GM12878 (cell line): ENCODE results near the gene AQP2. TPM values are rescaled to one million over a fixed set of nuclear protein-coding genes. Genes with fewer than 3 reads are reported as not detected.

Source experiments
- ATAC-seq: fragments of 200-7000 bp; cut with Tn5 transposase; 3 replicates; pipeline ENCODE4 v1.9.1; 2020; ENCODE audit warnings: mild to moderate bottlenecking, moderate library complexity
- BruUV-seq: library from RNA; stranded (reverse); fragments of 400-500 nt; replicated peaks from 2 replicates; lab custom pipeline; 2021; lab: Mats Ljungman, UMichigan
- CTCF ChIA-PET: fragments of 300-600 bp; sonication (Branson Sonifier 250); formaldehyde crosslinking; extraction: SDS; loops from one replicate; lab custom pipeline; 2021; ENCODE audit warnings: inconsistent platforms; lab: Yijun Ruan, JAX
- POLR2A ChIA-PET: fragments of 350-600 bp; formaldehyde crosslinking; extraction: SDS; loops from one replicate; lab custom pipeline; 2021; ENCODE audit warnings: inconsistent platforms; lab: Charles Lee
- RAD21 ChIA-PET: fragments of 300-600 bp; sonication (Branson Sonifier 250); formaldehyde crosslinking; loops from one replicate; lab custom pipeline; 2023; ENCODE audit warnings: antibody characterized with exemption; ENCODE audit not compliant: unreplicated experiment; lab: Charles Lee
- SMC1A ChIA-PET: fragments of 300-600 bp; sonication (Branson Sonifier 250); formaldehyde crosslinking; loops from one replicate; lab custom pipeline; 2023; ENCODE audit not compliant: unreplicated experiment, uncharacterized antibody; lab: Charles Lee
- DNase-seq: peaks from one replicate; pipeline ENCODE4 v3.0.0-alpha.2; 2011; ENCODE audit warnings: low read depth, low spot score
- FAIRE-seq: peaks from 3 replicates; lab custom pipeline; 2011; peaks lifted over from hg19 to GRCh38; lab: Jason Lieb, UNC
- H2AFZ ChIP-seq: 2 replicates; pipeline ENCODE4 v1.6.0; 2011; ENCODE audit warnings: low read depth, low read length, control low read depth; ENCODE audit not compliant: control insufficient read depth
- H3K27ac ChIP-seq: 2 replicates; pipeline ENCODE4 v1.5.1; 2011; ENCODE audit warnings: control low read depth; ENCODE audit not compliant: control insufficient read depth, insufficient read depth
- H3K27me3 ChIP-seq, 2 experiments: replicated peaks in 1 of 2; 2 replicates each; pipeline versions ENCODE4 v1.6.0 to v1.6.1; 2011; ENCODE audit warnings: low read length in 1 of 2; ENCODE audit not compliant: control insufficient read depth in 2 of 2, insufficient read depth in 2 of 2
- H3K36me3 ChIP-seq, 2 experiments: 2 replicates each; pipeline ENCODE4 v1.5.1; 2011; ENCODE audit warnings: low read length in 1 of 2; ENCODE audit not compliant: control insufficient read depth in 2 of 2, insufficient read depth in 2 of 2
- H3K4me1 ChIP-seq: 2 replicates; pipeline ENCODE4 v1.6.1; 2011; ENCODE audit warnings: mild to moderate bottlenecking, low read length, moderate library complexity, mixed read lengths; ENCODE audit not compliant: control insufficient read depth, insufficient read depth
- H3K4me2 ChIP-seq: 2 replicates; pipeline ENCODE4 v1.6.0; 2011; ENCODE audit warnings: control low read depth; ENCODE audit not compliant: control insufficient read depth, insufficient read depth
- H3K4me3 ChIP-seq: fragments of 200-600 bp; sonication (generic); 2 replicates; pipeline ENCODE4 v1.5.1; 2016
- H3K79me2 ChIP-seq: 2 replicates; pipeline ENCODE4 v1.6.0; 2011; ENCODE audit warnings: low read length; ENCODE audit not compliant: control insufficient read depth, insufficient read depth
- H3K9ac ChIP-seq: 2 replicates; pipeline ENCODE4 v1.8.0; 2011; ENCODE audit warnings: low read length, control low read depth, mixed read lengths; ENCODE audit not compliant: control insufficient read depth, insufficient read depth
- H3K9me3 ChIP-seq: replicated peaks from 3 replicates; pipeline ENCODE4 v1.5.1; 2011; ENCODE audit warnings: mild to moderate bottlenecking, low read length; ENCODE audit not compliant: control insufficient read depth, insufficient read depth
- H4K20me1 ChIP-seq: 2 replicates; pipeline ENCODE4 v1.6.0; 2011; ENCODE audit not compliant: control insufficient read depth, insufficient read depth
- ATF3 ChIP-seq: IDR thresholded peaks from 2 replicates; pipeline ENCODE4 v1.6.1; 2011; ENCODE audit warnings: low read depth, mild to moderate bottlenecking, low read length, moderate library complexity, borderline replicate concordance; ENCODE audit errors: extremely low read depth
- BCL11A ChIP-seq: IDR thresholded peaks from 2 replicates; pipeline ENCODE4 v1.6.1; 2011; ENCODE audit warnings: low read depth, low read length
- EZH2 ChIP-seq: IDR thresholded peaks from 2 replicates; pipeline ENCODE4 v1.6.1; 2012; ENCODE audit warnings: low read depth, mild to moderate bottlenecking, control low read depth, inconsistent platforms, low read length, borderline replicate concordance; ENCODE audit not compliant: control insufficient read depth
- FOS ChIP-seq: IDR thresholded peaks from 3 replicates; pipeline ENCODE4 v1.6.1; 2011; ENCODE audit warnings: borderline replicate concordance; ENCODE audit not compliant: insufficient read length; ENCODE audit errors: extremely low read depth
- HDAC6 ChIP-seq: fragments of 200-600 bp; sonication (generic); IDR thresholded peaks from one replicate; pipeline ENCODE4 v1.8.0; 2017; ENCODE audit warnings: antibody characterized with exemption; ENCODE audit not compliant: unreplicated experiment
- HDGF ChIP-seq: fragments of 450-650 bp; IDR thresholded peaks from 2 replicates; pipeline ENCODE4 v1.6.1; 2016; ENCODE audit warnings: antibody characterized with exemption
- JUND ChIP-seq: IDR thresholded peaks from 2 replicates; pipeline ENCODE4 v1.6.1; 2012; ENCODE audit warnings: low read depth, mild to moderate bottlenecking, low read length, improper control_type of control experiment, moderate library complexity
- MEF2A ChIP-seq: IDR thresholded peaks from 2 replicates; pipeline ENCODE4 v1.6.1; 2011; ENCODE audit warnings: low read depth, mild to moderate bottlenecking, low read length, moderate library complexity; ENCODE audit not compliant: insufficient read depth
- POU2F2 ChIP-seq: IDR thresholded peaks from 3 replicates; pipeline ENCODE4 v1.6.1; 2011; ENCODE audit warnings: low read depth, mild to moderate bottlenecking, low read length, borderline replicate concordance
- RCOR1 ChIP-seq: conservative IDR thresholded peaks from 2 replicates; pipeline ENCODE4 v1.6.1; 2012; ENCODE audit warnings: low read depth, low read length, improper control_type of control experiment
- STAT1 ChIP-seq: fragments of 450-650 bp; conservative IDR thresholded peaks from 2 replicates; pipeline ENCODE4 v1.6.1; 2014; ENCODE audit warnings: antibody characterized with exemption, mild to moderate bottlenecking
- YY1 ChIP-seq: IDR thresholded peaks from 2 replicates; pipeline ENCODE4 v1.6.1; 2011; ENCODE audit warnings: low read depth, mild to moderate bottlenecking, low read length
- ZBTB11 ChIP-seq: fragments of 450-650 bp; formaldehyde crosslinking; IDR thresholded peaks from 2 replicates; pipeline ENCODE4 v1.5.0; 2022; ENCODE audit warnings: mild to moderate bottlenecking, missing genetic modification characterization
- ZNF592 ChIP-seq: fragments of 450-650 bp; IDR thresholded peaks from 2 replicates; pipeline ENCODE4 v1.6.1; 2017; ENCODE audit warnings: mild to moderate bottlenecking, moderate library complexity
- WGBS: methylation state at CpG from one replicate; pipeline ENCODE4 v1.1.6; 2016; ENCODE audit warnings: low lambda C conversion rate; ENCODE audit not compliant: insufficient replicate concordance, insufficient coverage; ENCODE audit errors: missing lambda C conversion rate; 5-methylcytosine and 5-hydroxymethylcytosine counted together
- in situ Hi-C: fragments of 300-500 bp; cut with MboI; formaldehyde crosslinking; loops from 9 replicates; pipeline ENCODE4 v1.14.3; 2018; ENCODE audit warnings: mixed read lengths
- intact Hi-C: fragments of 100-400 bp; cut with micrococcal nuclease; formaldehyde crosslinking; loops from one replicate; pipeline ENCODE4 v1.14.2; 2022; ENCODE audit not compliant: unreplicated experiment
- polyA plus RNA-seq, 11 experiments: library from polyadenylated mRNA; depleted of rRNA in 4 of 11; unstranded in 6 of 11; stranded (reverse) in 5 of 11; fragments of >200 nt; fragmentation: Nextera tagmentation in 4 of 11; fragmentation: Illumina TruSeq in 1 of 11; extraction: Ambion mirVana in 4 of 11; extraction: Trizol in 1 of 11; gene quantifications; 1 replicate in 1 of 11; 2 replicates in 10 of 11; pipeline versions ENCODE4 v1.2.1 to v1.2.3, GENCODE V29; 2011 to 2016; ENCODE audit warnings: inconsistent platforms in 2 of 11, missing spikeins in 2 of 11, low read depth in 1 of 11
- total RNA-seq, 4 experiments: library from RNA; depleted of rRNA in 3 of 4; stranded (reverse); fragments of >200 nt in 3 of 4; fragmentation: Illumina TruSeq in 1 of 4; extraction: Trizol in 1 of 4; gene quantifications; 2 replicates each; pipeline versions ENCODE4 v1.2.1 to v1.2.3, GENCODE V29; 2013 to 2021

AQP2 gene
- total and polyA plus RNA-seq, 10 of the 15 experiments (the other 5 are each of a cell fraction or from before 2014, with no cell fraction given), result not detected

GRCh38 chr12:49910331-49911212 lies 40.0 kb upstream of the AQP2 start:
- WGBS, result 60% methylated on average over 15 of the region's 15 CpGs
- in situ Hi-C loops (no loop called here), intact Hi-C loops (no loop called here)
- BruUV-seq, result no TSS peak
- no peak for FAIRE-seq
- Histone ChIP-seq H3K27ac (no peak overlapping the region), H3K27me3 (0 out of 4 replicates have a peak, but pooled peaks cover 0 to 3% of the 10 kb centered on the region in 2 experiments), H3K36me3 (no peaks in the 10 kb centered on the region), H3K4me3 (no peak overlapping the region), H3K9ac (no peak overlapping the region), H3K9me3 (no peaks in the 10 kb centered on the region), H3K79me2 (no peaks in the 10 kb centered on the region), H4K20me1 (no peaks in the 10 kb centered on the region), H2AFZ (no peak overlapping the region), H3K4me1 (no peaks in the 10 kb centered on the region), H3K4me2 (no peak overlapping the region)
- ChIA-PET RAD21 (no interaction called here), SMC1A (no interaction called here), CTCF (interaction anchor here (1.1 kb wide), 1 partner anchor 35 kb away, joined by 3 read pairs; no protein-coding TSS in a partner anchor), POLR2A (no interaction called here)
- no peak for DNase-seq
- no peak for ATAC-seq
- TF ChIP-seq YY1 (no peak), ATF3 (no peak), HDGF (no peak), BCL11A (no peak), JUND (no peak), RCOR1 (no peak), POU2F2 (no peak), HDAC6 (no peak), ZNF592 (no peak), EZH2 (no peak), MEF2A (no peak), STAT1 (no peak), ZBTB11 (CRISPR knock-in tag) (no peak), FOS (no peak)
